HEK293 (cell line): Measurements from ENCODE around the gene ZNF790.

Experiments
- CTCF ChIA-PET: fragments of 350-600 bp; formaldehyde crosslinking; extraction: SDS; loops from one replicate; lab custom pipeline; 2021; ENCODE audit warnings: antibody characterized with exemption; lab: Yijun Ruan, JAX
- POLR2A ChIA-PET: fragments of 300-600 bp; formaldehyde crosslinking; extraction: SDS; loops from one replicate; lab custom pipeline; 2020; ENCODE audit warnings: antibody characterized with exemption, inconsistent platforms; lab: Yijun Ruan, JAX
- H3K27ac ChIP-seq: fragments of 200-500 bp; sonication (Bioruptor generic); 2 replicates; pipeline ENCODE4 v1.5.1; 2014; ENCODE audit warnings: low read depth, low read length, control low read depth, inconsistent platforms; ENCODE audit errors: extremely low read depth
- H3K36me3 ChIP-seq, 2 experiments: fragments of 200-500 bp in 1 of 2; sonication (Bioruptor generic) in 1 of 2; 1 replicate in 1 of 2; 2 replicates in 1 of 2; pipeline ENCODE4 v1.5.1; 2014 to 2017; ENCODE audit warnings: inconsistent platforms in 2 of 2, low read length in 2 of 2; ENCODE audit not compliant: control insufficient read depth in 2 of 2, insufficient read depth in 1 of 2
- H3K4me1 ChIP-seq: fragments of 200-500 bp; sonication (Bioruptor generic); 2 replicates; pipeline ENCODE4 v1.5.1; 2014; ENCODE audit warnings: mild to moderate bottlenecking, low read length, inconsistent platforms; ENCODE audit not compliant: control insufficient read depth, insufficient read depth
- H3K4me3 ChIP-seq: 2 replicates; pipeline ENCODE4 v1.5.1; 2011; ENCODE audit warnings: low read depth, mild to moderate bottlenecking, control low read depth, low read length, moderate library complexity
- H3K9me3 ChIP-seq: fragments of 200-500 bp; sonication (Bioruptor generic); 2 replicates; pipeline ENCODE4 v1.5.1; 2014; ENCODE audit warnings: low read depth, low read length, inconsistent platforms; ENCODE audit not compliant: control insufficient read depth, insufficient read depth
- EGR2 ChIP-seq: fragments of 450-650 bp; formaldehyde crosslinking; IDR thresholded peaks from 2 replicates; pipeline ENCODE4 v1.5.1; 2016; ENCODE audit warnings: low read depth, missing biosample characterization, missing genetic modification characterization
- GFI1B ChIP-seq: fragments of 450-650 bp; formaldehyde crosslinking; IDR thresholded peaks from 2 replicates; pipeline ENCODE4 v1.5.1; 2016; ENCODE audit warnings: missing biosample characterization, missing genetic modification characterization
- HOXA7 ChIP-seq: sonication (generic); formaldehyde crosslinking; IDR thresholded peaks from 2 replicates; pipeline ENCODE4 v1.8.1; 2022; ENCODE audit warnings: missing genetic modification reagents, borderline replicate concordance
- IKZF3 ChIP-seq: fragments of 450-650 bp; IDR thresholded peaks from 2 replicates; pipeline ENCODE4 v1.5.0; 2018; ENCODE audit warnings: missing biosample characterization, mild to moderate bottlenecking, missing genetic modification characterization, moderate library complexity
- KLF1 ChIP-seq: fragments of 450-650 bp; formaldehyde crosslinking; IDR thresholded peaks from 2 replicates; pipeline ENCODE4 v1.5.1; 2016; ENCODE audit warnings: missing biosample characterization, missing genetic modification characterization
- SP7 ChIP-seq: fragments of 450-650 bp; formaldehyde crosslinking; IDR thresholded peaks from 2 replicates; pipeline ENCODE4 v1.5.1; 2016; ENCODE audit warnings: missing biosample characterization, missing genetic modification characterization
- ZNF174 ChIP-seq: fragments of 450-650 bp; formaldehyde crosslinking; IDR thresholded peaks from 2 replicates; pipeline ENCODE4 v1.5.0; 2017; ENCODE audit warnings: missing biosample characterization, mild to moderate bottlenecking, missing genetic modification characterization
- ZNF239 ChIP-seq: fragments of 450-650 bp; formaldehyde crosslinking; IDR thresholded peaks from 2 replicates; pipeline ENCODE4 v1.5.1; 2016; ENCODE audit warnings: missing biosample characterization, missing genetic modification characterization
- ZNF426 ChIP-seq: fragments of 450-650 bp; formaldehyde crosslinking; IDR thresholded peaks from 2 replicates; pipeline ENCODE4 v1.5.1; 2017; ENCODE audit warnings: missing biosample characterization, missing genetic modification characterization, mild to moderate bottlenecking, inconsistent platforms, moderate library complexity
- ZNF596 ChIP-seq: fragments of 450-650 bp; IDR thresholded peaks from 2 replicates; pipeline ENCODE4 v1.5.0; 2018; ENCODE audit warnings: missing biosample characterization, mild to moderate bottlenecking, missing genetic modification characterization, moderate library complexity
- ZNF621 ChIP-seq: fragments of 450-650 bp; formaldehyde crosslinking; IDR thresholded peaks from 2 replicates; pipeline ENCODE4 v1.5.1; 2017; ENCODE audit warnings: missing biosample characterization, missing genetic modification characterization
- ZNF629 ChIP-seq: fragments of 450-650 bp; formaldehyde crosslinking; IDR thresholded peaks from 2 replicates; pipeline ENCODE4 v1.5.1; 2017; ENCODE audit warnings: missing biosample characterization, missing genetic modification characterization
- ZNF654 ChIP-seq: fragments of 450-650 bp; formaldehyde crosslinking; IDR thresholded peaks from 2 replicates; pipeline ENCODE4 v1.5.1; 2016; ENCODE audit warnings: low read depth, missing biosample characterization, missing genetic modification characterization
- ZNF837 ChIP-seq: fragments of 450-650 bp; formaldehyde crosslinking; IDR thresholded peaks from 2 replicates; pipeline ENCODE4 v1.5.1; 2016; ENCODE audit warnings: missing biosample characterization, missing genetic modification characterization
- TF ChIP-seq, protein P1 (sequence below): fragments of 450-650 bp; formaldehyde crosslinking; IDR thresholded peaks from 2 replicates; pipeline ENCODE4 v1.5.1; 2017; ENCODE audit warnings: missing biosample characterization, missing genetic modification characterization
- TF ChIP-seq, protein P2 (sequence below): fragments of 450-650 bp; formaldehyde crosslinking; IDR thresholded peaks from 2 replicates; pipeline ENCODE4 v1.5.1; 2016; ENCODE audit warnings: missing biosample characterization, missing genetic modification characterization, low read depth
- TF ChIP-seq, protein P3 (sequence below): fragments of 450-650 bp; formaldehyde crosslinking; IDR thresholded peaks from 2 replicates; pipeline ENCODE4 v1.5.1; 2016; ENCODE audit warnings: missing biosample characterization, missing genetic modification characterization, low read depth
- TF ChIP-seq, protein P4 (sequence below): fragments of 450-650 bp; formaldehyde crosslinking; IDR thresholded peaks from 2 replicates; pipeline ENCODE4 v1.5.1; 2016; ENCODE audit warnings: missing biosample characterization, missing genetic modification characterization
- TF ChIP-seq, protein P5 (sequence below): fragments of 450-650 bp; formaldehyde crosslinking; IDR thresholded peaks from 2 replicates; pipeline ENCODE4 v1.5.1; 2016; ENCODE audit warnings: missing biosample characterization, missing genetic modification characterization
- TF ChIP-seq, protein P6 (sequence below): fragments of 450-650 bp; formaldehyde crosslinking; IDR thresholded peaks from 2 replicates; pipeline ENCODE4 v1.5.1; 2016; ENCODE audit warnings: missing biosample characterization, missing genetic modification characterization
- TF ChIP-seq, protein P7 (sequence below): fragments of 450-650 bp; formaldehyde crosslinking; IDR thresholded peaks from 2 replicates; pipeline ENCODE4 v1.5.1; 2017; ENCODE audit warnings: missing biosample characterization, missing genetic modification characterization

The ZNF790 gene

DNA sequence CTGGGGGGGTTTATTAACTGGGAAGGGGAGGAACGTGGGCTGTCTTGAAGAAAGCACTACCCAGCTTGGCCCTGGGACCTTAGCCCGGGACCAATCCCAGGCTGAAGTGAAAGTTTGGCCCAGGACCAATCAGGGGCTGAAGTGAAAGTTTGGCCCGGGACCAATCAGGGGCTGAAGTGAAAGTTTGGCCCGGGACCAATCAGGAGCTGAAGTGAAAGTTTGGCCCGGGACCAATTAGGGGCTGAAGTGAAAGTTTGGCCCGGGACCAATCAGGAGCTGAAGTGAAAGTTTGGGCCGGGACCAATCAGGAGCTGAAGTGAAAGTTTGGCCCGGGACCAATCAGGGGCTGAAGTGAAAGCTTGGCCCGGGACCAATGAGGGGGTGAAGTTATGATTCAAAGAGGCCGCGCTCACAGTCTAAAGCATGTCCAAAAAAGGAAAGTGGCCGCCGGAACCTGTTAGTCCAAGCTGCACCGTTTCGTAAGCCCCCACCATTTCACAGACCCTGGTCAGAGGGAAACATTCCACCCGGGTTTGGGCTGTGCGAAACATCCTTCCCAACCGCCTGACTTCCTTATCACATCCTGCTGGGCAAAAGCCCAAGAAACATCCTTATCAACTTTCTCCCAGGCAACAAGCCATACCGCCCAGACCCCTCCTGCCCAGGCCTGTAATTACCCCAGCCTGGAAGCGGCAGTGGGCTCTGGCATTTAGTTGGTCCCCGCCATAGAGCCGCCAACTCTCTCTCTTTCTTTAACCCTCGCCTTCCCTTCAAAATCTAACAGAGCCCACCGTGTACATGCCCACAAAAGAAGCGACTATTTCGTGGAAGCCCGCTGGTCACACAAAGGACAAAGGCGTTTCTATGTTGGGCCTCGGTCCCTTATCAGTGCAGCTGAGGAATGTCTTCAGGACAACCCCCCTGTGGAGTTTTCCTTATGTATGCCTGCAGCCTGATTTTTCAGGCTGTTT is 66.6 kb downstream of the ZNF790 start:
- Histone ChIP-seq H3K9me3 (peaks cover 18% of the 10 kb centered on the region), H3K36me3 (peaks cover 40 to 52% of the 10 kb centered on the region in 2 experiments; a peak in 2 of 3 replicates), H3K27ac (peak overlapping the region; percentile 84), H3K4me1 (no peaks in the 10 kb centered on the region), H3K4me3 (peak overlapping the region; percentile 53)
- POLR2A ChIA-PET: interaction anchor here (0.5 to 2.4 kb wide), 5 partner anchors 105 to 1796 kb away, joined by 4 to 7 read pairs (median 5); partner anchors contain the start of genes ZNF461 and ZNF566
- CTCF ChIA-PET: interaction anchor here (0.8 kb wide), 1 partner anchor 9 kb away, joined by 3 read pairs; no protein-coding TSS in a partner anchor
- TF ChIP-seq, protein P1, sequence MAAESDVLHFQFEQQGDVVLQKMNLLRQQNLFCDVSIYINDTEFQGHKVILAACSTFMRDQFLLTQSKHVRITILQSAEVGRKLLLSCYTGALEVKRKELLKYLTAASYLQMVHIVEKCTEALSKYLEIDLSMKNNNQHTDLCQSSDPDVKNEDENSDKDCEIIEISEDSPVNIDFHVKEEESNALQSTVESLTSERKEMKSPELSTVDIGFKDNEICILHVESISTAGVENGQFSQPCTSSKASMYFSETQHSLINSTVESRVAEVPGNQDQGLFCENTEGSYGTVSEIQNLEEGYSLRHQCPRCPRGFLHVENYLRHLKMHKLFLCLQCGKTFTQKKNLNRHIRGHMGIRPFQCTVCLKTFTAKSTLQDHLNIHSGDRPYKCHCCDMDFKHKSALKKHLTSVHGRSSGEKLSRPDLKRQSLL (tag by site-specific recombination): no peak
- TF ChIP-seq ZNF837 (tag by site-specific recombination): no peak
- TF ChIP-seq ZNF629: peak; percentile 25; the same call in 1 of the 2 replicates
- TF ChIP-seq, protein P2, sequence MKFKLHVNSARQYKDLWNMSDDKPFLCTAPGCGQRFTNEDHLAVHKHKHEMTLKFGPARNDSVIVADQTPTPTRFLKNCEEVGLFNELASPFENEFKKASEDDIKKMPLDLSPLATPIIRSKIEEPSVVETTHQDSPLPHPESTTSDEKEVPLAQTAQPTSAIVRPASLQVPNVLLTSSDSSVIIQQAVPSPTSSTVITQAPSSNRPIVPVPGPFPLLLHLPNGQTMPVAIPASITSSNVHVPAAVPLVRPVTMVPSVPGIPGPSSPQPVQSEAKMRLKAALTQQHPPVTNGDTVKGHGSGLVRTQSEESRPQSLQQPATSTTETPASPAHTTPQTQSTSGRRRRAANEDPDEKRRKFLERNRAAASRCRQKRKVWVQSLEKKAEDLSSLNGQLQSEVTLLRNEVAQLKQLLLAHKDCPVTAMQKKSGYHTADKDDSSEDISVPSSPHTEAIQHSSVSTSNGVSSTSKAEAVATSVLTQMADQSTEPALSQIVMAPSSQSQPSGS (tag by site-specific recombination): no peak
- TF ChIP-seq, protein P3, sequence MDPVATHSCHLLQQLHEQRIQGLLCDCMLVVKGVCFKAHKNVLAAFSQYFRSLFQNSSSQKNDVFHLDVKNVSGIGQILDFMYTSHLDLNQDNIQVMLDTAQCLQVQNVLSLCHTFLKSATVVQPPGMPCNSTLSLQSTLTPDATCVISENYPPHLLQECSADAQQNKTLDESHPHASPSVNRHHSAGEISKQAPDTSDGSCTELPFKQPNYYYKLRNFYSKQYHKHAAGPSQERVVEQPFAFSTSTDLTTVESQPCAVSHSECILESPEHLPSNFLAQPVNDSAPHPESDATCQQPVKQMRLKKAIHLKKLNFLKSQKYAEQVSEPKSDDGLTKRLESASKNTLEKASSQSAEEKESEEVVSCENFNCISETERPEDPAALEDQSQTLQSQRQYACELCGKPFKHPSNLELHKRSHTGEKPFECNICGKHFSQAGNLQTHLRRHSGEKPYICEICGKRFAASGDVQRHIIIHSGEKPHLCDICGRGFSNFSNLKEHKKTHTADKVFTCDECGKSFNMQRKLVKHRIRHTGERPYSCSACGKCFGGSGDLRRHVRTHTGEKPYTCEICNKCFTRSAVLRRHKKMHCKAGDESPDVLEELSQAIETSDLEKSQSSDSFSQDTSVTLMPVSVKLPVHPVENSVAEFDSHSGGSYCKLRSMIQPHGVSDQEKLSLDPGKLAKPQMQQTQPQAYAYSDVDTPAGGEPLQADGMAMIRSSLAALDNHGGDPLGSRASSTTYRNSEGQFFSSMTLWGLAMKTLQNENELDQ (tag by site-specific recombination): no peak
- TF ChIP-seq, protein P4, sequence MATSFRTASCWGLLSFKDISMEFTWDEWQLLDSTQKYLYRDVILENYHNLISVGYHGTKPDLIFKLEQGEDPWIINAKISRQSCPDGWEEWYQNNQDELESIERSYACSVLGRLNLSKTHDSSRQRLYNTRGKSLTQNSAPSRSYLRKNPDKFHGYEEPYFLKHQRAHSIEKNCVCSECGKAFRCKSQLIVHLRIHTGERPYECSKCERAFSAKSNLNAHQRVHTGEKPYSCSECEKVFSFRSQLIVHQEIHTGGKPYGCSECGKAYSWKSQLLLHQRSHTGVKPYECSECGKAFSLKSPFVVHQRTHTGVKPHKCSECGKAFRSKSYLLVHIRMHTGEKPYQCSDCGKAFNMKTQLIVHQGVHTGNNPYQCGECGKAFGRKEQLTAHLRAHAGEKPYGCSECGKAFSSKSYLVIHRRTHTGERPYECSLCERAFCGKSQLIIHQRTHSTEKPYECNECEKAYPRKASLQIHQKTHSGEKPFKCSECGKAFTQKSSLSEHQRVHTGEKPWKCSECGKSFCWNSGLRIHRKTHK (tag by site-specific recombination): no peak
- TF ChIP-seq, protein P5, sequence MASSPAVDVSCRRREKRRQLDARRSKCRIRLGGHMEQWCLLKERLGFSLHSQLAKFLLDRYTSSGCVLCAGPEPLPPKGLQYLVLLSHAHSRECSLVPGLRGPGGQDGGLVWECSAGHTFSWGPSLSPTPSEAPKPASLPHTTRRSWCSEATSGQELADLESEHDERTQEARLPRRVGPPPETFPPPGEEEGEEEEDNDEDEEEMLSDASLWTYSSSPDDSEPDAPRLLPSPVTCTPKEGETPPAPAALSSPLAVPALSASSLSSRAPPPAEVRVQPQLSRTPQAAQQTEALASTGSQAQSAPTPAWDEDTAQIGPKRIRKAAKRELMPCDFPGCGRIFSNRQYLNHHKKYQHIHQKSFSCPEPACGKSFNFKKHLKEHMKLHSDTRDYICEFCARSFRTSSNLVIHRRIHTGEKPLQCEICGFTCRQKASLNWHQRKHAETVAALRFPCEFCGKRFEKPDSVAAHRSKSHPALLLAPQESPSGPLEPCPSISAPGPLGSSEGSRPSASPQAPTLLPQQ (tag by site-specific recombination): no peak
- TF ChIP-seq, protein P6, sequence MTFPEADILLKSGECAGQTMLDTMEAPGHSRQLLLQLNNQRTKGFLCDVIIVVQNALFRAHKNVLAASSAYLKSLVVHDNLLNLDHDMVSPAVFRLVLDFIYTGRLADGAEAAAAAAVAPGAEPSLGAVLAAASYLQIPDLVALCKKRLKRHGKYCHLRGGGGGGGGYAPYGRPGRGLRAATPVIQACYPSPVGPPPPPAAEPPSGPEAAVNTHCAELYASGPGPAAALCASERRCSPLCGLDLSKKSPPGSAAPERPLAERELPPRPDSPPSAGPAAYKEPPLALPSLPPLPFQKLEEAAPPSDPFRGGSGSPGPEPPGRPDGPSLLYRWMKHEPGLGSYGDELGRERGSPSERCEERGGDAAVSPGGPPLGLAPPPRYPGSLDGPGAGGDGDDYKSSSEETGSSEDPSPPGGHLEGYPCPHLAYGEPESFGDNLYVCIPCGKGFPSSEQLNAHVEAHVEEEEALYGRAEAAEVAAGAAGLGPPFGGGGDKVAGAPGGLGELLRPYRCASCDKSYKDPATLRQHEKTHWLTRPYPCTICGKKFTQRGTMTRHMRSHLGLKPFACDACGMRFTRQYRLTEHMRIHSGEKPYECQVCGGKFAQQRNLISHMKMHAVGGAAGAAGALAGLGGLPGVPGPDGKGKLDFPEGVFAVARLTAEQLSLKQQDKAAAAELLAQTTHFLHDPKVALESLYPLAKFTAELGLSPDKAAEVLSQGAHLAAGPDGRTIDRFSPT (tag by site-specific recombination): 0 out of 2 replicates have a peak, but pooled peaks have one; percentile 21
- TF ChIP-seq SP7 (tag by site-specific recombination): no peak; the same call in 1 of the 2 replicates
- no peak for TF ChIP-seq ZNF621 (tag by site-specific recombination)
- TF ChIP-seq ZNF654 (tag by site-specific recombination): no peak
- no peak for TF ChIP-seq HOXA7 (CRISPR knock-in tag)
- TF ChIP-seq GFI1B (tag by site-specific recombination): no peak
- no peak for TF ChIP-seq ZNF426 (tag by site-specific recombination)
- TF ChIP-seq KLF1 (tag by site-specific recombination): no peak
- TF ChIP-seq ZNF239 (tag by site-specific recombination): no peak
- TF ChIP-seq ZNF174 (tag by site-specific recombination): no peak
- no peak; the same call in none of the 2 replicates for TF ChIP-seq IKZF3 (tag by site-specific recombination)
- no peak for TF ChIP-seq ZNF596
- TF ChIP-seq, protein P7, sequence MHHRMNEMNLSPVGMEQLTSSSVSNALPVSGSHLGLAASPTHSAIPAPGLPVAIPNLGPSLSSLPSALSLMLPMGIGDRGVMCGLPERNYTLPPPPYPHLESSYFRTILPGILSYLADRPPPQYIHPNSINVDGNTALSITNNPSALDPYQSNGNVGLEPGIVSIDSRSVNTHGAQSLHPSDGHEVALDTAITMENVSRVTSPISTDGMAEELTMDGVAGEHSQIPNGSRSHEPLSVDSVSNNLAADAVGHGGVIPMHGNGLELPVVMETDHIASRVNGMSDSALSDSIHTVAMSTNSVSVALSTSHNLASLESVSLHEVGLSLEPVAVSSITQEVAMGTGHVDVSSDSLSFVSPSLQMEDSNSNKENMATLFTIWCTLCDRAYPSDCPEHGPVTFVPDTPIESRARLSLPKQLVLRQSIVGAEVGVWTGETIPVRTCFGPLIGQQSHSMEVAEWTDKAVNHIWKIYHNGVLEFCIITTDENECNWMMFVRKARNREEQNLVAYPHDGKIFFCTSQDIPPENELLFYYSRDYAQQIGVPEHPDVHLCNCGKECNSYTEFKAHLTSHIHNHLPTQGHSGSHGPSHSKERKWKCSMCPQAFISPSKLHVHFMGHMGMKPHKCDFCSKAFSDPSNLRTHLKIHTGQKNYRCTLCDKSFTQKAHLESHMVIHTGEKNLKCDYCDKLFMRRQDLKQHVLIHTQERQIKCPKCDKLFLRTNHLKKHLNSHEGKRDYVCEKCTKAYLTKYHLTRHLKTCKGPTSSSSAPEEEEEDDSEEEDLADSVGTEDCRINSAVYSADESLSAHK (tag by site-specific recombination): 0 out of 2 replicates have a peak, but pooled peaks have one; percentile 10
- TF ChIP-seq EGR2 (tag by site-specific recombination): no peak
